Measurements from ENCODE around the gene SLC16A10. TPM values are rescaled to one million over a fixed set of nuclear protein-coding genes. Genes with fewer than 3 reads are reported as not detected.

Gene SLC16A10
- total and polyA plus RNA-seq, 2 experiments from 2014 or later, result not detected

GRCh38 chr6:111175109-111175508 lies 87.8 kb downstream of the SLC16A10 start:
- TF ChIP-seq EZH2phosphoT487 (IDR thresholded peaks at IDR 0.05; ENCODE audit: insufficient read depth, low read depth) (no peak), EZH2 (IDR thresholded peaks at IDR 0.05; ENCODE audit: insufficient read depth, poor library complexity, severe bottlenecking) (no peak)
- in situ Hi-C loops (cut with MboI), result no loop called here
- Histone ChIP-seq H3K27me3 (replicated peaks; ENCODE audit: insufficient read depth) (peaks cover 30% of the 10 kb centered on the region), H3K79me2 (ENCODE audit: insufficient read depth) (no peaks in the 10 kb centered on the region), H3K4me2 (ENCODE audit: unreplicated experiment) (no peak overlapping the region), H3K4me1 (ENCODE audit: insufficient read depth) (no peaks in the 10 kb centered on the region), H3K4me3 (no peak overlapping the region), H4K20me1 (ENCODE audit: insufficient read depth) (no peaks in the 10 kb centered on the region), H3F3A (ENCODE audit: insufficient read depth) (no peaks in the 10 kb centered on the region), H3K9ac (no peak overlapping the region), H3K27ac (no peak overlapping the region), H2AFZ (no peak overlapping the region), H3K9me2 (ENCODE audit: insufficient read depth) (no peaks in the 10 kb centered on the region), H3K9me3 (ENCODE audit: low read depth) (no peaks in the 10 kb centered on the region), H3K36me3 (ENCODE audit: low read depth) (no peaks in the 10 kb centered on the region)
- no peak for DNase-seq
- WGBS, 2 experiments (ENCODE audit: low coverage in 1 of 2, low lambda C conversion rate in 2 of 2, missing lambda C conversion rate in 2 of 2), result 26 to 34% methylated on average over 2 of the region's 2 CpGs

GRCh38 chr6:111176038-111176759 lies 88.9 kb downstream of the SLC16A10 start:
- Histone ChIP-seq H3K27me3 (replicated peaks; ENCODE audit: insufficient read depth) (peaks cover 30% of the 10 kb centered on the region), H3K4me2 (ENCODE audit: unreplicated experiment) (no peak overlapping the region), H3K9me3 (ENCODE audit: low read depth) (no peaks in the 10 kb centered on the region), H3K4me1 (ENCODE audit: insufficient read depth) (no peaks in the 10 kb centered on the region), H4K20me1 (ENCODE audit: insufficient read depth) (no peaks in the 10 kb centered on the region), H3K79me2 (ENCODE audit: insufficient read depth) (no peaks in the 10 kb centered on the region), H3K27ac (no peak overlapping the region), H3K36me3 (ENCODE audit: low read depth) (no peaks in the 10 kb centered on the region), H3F3A (ENCODE audit: insufficient read depth) (no peaks in the 10 kb centered on the region), H3K4me3 (no peak overlapping the region), H3K9ac (no peak overlapping the region), H3K9me2 (ENCODE audit: insufficient read depth) (no peaks in the 10 kb centered on the region), H2AFZ (no peak overlapping the region)
- TF ChIP-seq EZH2phosphoT487 (IDR thresholded peaks at IDR 0.05; ENCODE audit: insufficient read depth, low read depth) (no peak), EZH2 (IDR thresholded peaks at IDR 0.05; ENCODE audit: insufficient read depth, poor library complexity, severe bottlenecking) (no peak)
- DNase-seq, result no peak
- 48 to 61% methylated on average over 2 of the region's 2 CpGs for WGBS, 2 experiments (ENCODE audit: low coverage in 1 of 2, low lambda C conversion rate in 2 of 2, missing lambda C conversion rate in 2 of 2)
- in situ Hi-C loops (cut with MboI), result no loop called here

GRCh38 chr6:111176760-111177099 lies 89.4 kb downstream of the SLC16A10 start:
- H3K27ac ChIP-seq, result no peak overlapping the region
- no peaks in the 10 kb centered on the region for H3K9me2 ChIP-seq (ENCODE audit: insufficient read depth)
- no peaks in the 10 kb centered on the region for H3K4me1 ChIP-seq (ENCODE audit: insufficient read depth)
- H3K36me3 ChIP-seq (ENCODE audit: low read depth), result no peaks in the 10 kb centered on the region
- H3K4me2 ChIP-seq (ENCODE audit: unreplicated experiment), result no peak overlapping the region
- WGBS, 2 experiments (ENCODE audit: low coverage in 1 of 2, low lambda C conversion rate in 2 of 2, missing lambda C conversion rate in 2 of 2), result 69% methylated on average over 2 of the region's 2 CpGs
- H3K79me2 ChIP-seq (ENCODE audit: insufficient read depth), result no peaks in the 10 kb centered on the region
- H3K9me3 ChIP-seq (ENCODE audit: low read depth), result no peaks in the 10 kb centered on the region
- H3K9ac ChIP-seq, result no peak overlapping the region
- in situ Hi-C loops (cut with MboI), result no loop called here
- H4K20me1 ChIP-seq (ENCODE audit: insufficient read depth), result no peaks in the 10 kb centered on the region
- H2AFZ ChIP-seq, result no peak overlapping the region
- no peak for DNase-seq
- H3F3A ChIP-seq (ENCODE audit: insufficient read depth), result no peaks in the 10 kb centered on the region
- H3K27me3 ChIP-seq (replicated peaks; ENCODE audit: insufficient read depth), result peaks cover 30% of the 10 kb centered on the region
- H3K4me3 ChIP-seq, result no peak overlapping the region
- TF ChIP-seq EZH2 (IDR thresholded peaks at IDR 0.05; ENCODE audit: insufficient read depth, poor library complexity, severe bottlenecking) (no peak), EZH2phosphoT487 (IDR thresholded peaks at IDR 0.05; ENCODE audit: insufficient read depth, low read depth) (no peak)

DNA sequence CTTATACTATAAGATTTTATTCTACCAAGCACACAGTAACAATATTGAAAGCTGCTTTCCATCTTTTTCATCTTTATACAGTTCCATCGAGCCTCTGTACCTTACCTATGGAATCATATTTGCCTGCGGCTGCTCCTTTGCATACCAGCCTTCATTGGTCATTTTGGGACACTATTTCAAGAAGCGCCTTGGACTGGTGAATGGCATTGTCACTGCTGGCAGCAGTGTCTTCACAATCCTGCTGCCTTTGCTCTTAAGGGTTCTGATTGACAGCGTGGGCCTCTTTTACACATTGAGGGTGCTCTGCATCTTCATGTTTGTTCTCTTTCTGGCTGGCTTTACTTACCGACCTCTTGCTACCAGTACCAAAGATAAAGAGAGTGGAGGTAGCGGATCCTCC lies 89.8 kb downstream of the SLC16A10 start:
- in situ Hi-C loops (cut with MboI), result no loop called here
- no peaks in the 10 kb centered on the region for H3K4me1 ChIP-seq (ENCODE audit: insufficient read depth)
- no peaks in the 10 kb centered on the region for H4K20me1 ChIP-seq (ENCODE audit: insufficient read depth)
- no peak overlapping the region for H3K4me3 ChIP-seq
- TF ChIP-seq EZH2phosphoT487 (IDR thresholded peaks at IDR 0.05; ENCODE audit: insufficient read depth, low read depth), result no peak
- H3K9me3 ChIP-seq (ENCODE audit: low read depth), result no peaks in the 10 kb centered on the region
- no peaks in the 10 kb centered on the region for H3K36me3 ChIP-seq (ENCODE audit: low read depth)
- DNase-seq, result no peak
- H3F3A ChIP-seq (ENCODE audit: insufficient read depth), result no peaks in the 10 kb centered on the region
- H3K4me2 ChIP-seq (ENCODE audit: unreplicated experiment), result no peak overlapping the region
- H2AFZ ChIP-seq, result no peak overlapping the region
- WGBS, 2 experiments (ENCODE audit: low coverage in 1 of 2, low lambda C conversion rate in 2 of 2, missing lambda C conversion rate in 2 of 2), result 73 to 78% methylated on average over 6 of the region's 6 CpGs
- no peaks in the 10 kb centered on the region for H3K9me2 ChIP-seq (ENCODE audit: insufficient read depth)
- H3K9ac ChIP-seq, result no peak overlapping the region
- peaks cover 30% of the 10 kb centered on the region for H3K27me3 ChIP-seq (replicated peaks; ENCODE audit: insufficient read depth)
- no peaks in the 10 kb centered on the region for H3K79me2 ChIP-seq (ENCODE audit: insufficient read depth)
- no peak overlapping the region for H3K27ac ChIP-seq

Measured in GM23248 (cell line).